GM18517 (cell line): ENCODE results near the gene FXYD3.

Source experiments
- ATAC-seq: cut with Tn5 transposase; IDR thresholded peaks from one replicate; pipeline ENCODE4 v1.9.1; 2021; ENCODE audit warnings: mild to moderate bottlenecking, moderate library complexity; ENCODE audit not compliant: unreplicated experiment

Gene FXYD3

GRCh38 chr19:35105411-35106290 is 10.0 kb upstream of the FXYD3 start:
- ATAC-seq: no peak

GRCh38 chr19:35106291-35106583 is 9.4 kb upstream of the FXYD3 start:
- ATAC-seq: no peak

GRCh38 chr19:35106898-35107541 is 8.6 kb upstream of the FXYD3 start:
- ATAC-seq: no peak

GRCh38 chr19:35107545-35107944 is 8.1 kb upstream of the FXYD3 start:
- no peak for ATAC-seq

GRCh38 chr19:35108730-35109129 is 6.9 kb upstream of the FXYD3 start:
- no peak for ATAC-seq

GRCh38 chr19:35109395-35110112 is 6.1 kb upstream of the FXYD3 start:
- no peak for ATAC-seq

- no peak for ATAC-seq
These were observed 4.6 kb upstream of the FXYD3 start for GRCh38 chr19:35110974-35111373.

- ATAC-seq: no peak
These were observed 2.5 kb upstream of the FXYD3 start for GRCh38 chr19:35112995-35113688.

- ATAC-seq: no peak
These were observed 1.1 kb upstream of the FXYD3 start for GRCh38 chr19:35114353-35115176.

GRCh38 chr19:35116072-35116801 is 614 bp downstream of the FXYD3 start:
- ATAC-seq: no peak

- ATAC-seq: no peak
These were observed 1.5 kb downstream of the FXYD3 start for GRCh38 chr19:35117116-35117515.

- ATAC-seq: no peak
These were observed 2.2 kb downstream of the FXYD3 start for GRCh38 chr19:35117799-35118198.

GRCh38 chr19:35118268-35119020 is 2.8 kb downstream of the FXYD3 start:
- ATAC-seq: no peak

- ATAC-seq: no peak
These were observed 3.5 kb downstream of the FXYD3 start for GRCh38 chr19:35119091-35119490.

- ATAC-seq: no peak
These were observed 4.0 kb downstream of the FXYD3 start for GRCh38 chr19:35119578-35120155.

GRCh38 chr19:35120492-35120891 is 4.9 kb downstream of the FXYD3 start:
- ATAC-seq: no peak

GRCh38 chr19:35120898-35121297 is 5.3 kb downstream of the FXYD3 start:
- ATAC-seq: no peak

- no peak for ATAC-seq
These were observed 7.3 kb downstream of the FXYD3 start for GRCh38 chr19:35122687-35123551.
